Measurements from ENCODE around the gene GP5. TPM values are rescaled to one million over a fixed set of nuclear protein-coding genes. Genes with fewer than 3 reads are reported as not detected.

Gene GP5, protein sequence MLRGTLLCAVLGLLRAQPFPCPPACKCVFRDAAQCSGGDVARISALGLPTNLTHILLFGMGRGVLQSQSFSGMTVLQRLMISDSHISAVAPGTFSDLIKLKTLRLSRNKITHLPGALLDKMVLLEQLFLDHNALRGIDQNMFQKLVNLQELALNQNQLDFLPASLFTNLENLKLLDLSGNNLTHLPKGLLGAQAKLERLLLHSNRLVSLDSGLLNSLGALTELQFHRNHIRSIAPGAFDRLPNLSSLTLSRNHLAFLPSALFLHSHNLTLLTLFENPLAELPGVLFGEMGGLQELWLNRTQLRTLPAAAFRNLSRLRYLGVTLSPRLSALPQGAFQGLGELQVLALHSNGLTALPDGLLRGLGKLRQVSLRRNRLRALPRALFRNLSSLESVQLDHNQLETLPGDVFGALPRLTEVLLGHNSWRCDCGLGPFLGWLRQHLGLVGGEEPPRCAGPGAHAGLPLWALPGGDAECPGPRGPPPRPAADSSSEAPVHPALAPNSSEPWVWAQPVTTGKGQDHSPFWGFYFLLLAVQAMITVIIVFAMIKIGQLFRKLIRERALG
- polyA plus RNA-seq: under 1 TPM in 2 of 3 donors, not detected in 1; 0.20 to 0.37 TPM

DNA sequence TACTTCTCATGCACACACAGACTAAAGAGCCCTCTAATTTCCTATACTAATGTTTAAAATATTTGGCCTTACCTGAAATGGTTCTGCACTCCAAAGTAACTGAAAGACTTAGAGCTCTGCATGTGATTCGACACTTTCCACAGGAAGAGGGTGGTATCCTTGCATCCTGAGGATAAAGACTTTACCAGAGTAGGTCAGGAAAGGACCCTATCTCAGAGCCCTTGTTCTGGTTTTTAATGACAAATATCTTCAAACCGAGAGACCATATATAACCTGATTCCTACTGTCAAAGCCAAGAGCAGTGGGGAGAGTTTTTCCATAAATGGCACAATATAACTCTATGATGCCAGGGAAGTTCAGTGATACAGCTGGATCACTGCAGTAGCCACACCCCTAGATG, at the start of gene GP5:
Gene GP5 (minus strand): TSS at position 101 of the 400 bp plus-strand sequence. CDS start 984 bp downstream, outside the sequence.
- Mint-ChIP-seq H3K36me3 (no peaks in the 10 kb centered on the region), H3K4me3 (peak within 1 kb of the TSS; percentile 69 to 85 (median 79)), H3K27me3 (ENCODE audit: low read depth in 3 of 3) (peaks cover 0 to 17% (median 10%) of the 10 kb centered on the region in 3 donors), H3K4me1 (peaks cover 36 to 41% of the 10 kb centered on the region in 2 donors), H3K27ac (peak within 1 kb of the TSS in 1 of 6 donors; percentile 16), H3K9me3 (peaks cover 0 to 2% (median 0%) of the 10 kb centered on the region in 6 donors)
- DNase-seq: no peak

DNA sequence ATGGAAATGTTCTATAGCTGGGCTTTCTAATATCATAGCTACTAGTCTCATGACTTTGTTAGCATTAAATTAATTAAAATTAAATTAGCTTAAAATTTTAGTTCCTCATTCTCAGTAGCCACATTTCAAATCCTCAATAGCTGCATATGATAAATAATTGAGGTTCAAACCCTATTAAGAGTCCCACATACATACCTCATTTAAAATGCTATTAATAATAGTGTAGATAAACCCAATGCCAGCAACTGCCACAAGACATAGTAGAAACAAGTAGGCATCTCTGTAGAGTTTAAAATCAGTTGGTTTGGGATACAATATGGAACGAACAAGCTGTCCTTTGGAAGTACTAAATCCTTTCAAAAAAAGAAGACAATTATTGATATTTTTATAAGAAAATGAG, 48.6 kb upstream of the GP5 start:
- Mint-ChIP-seq H3K27me3 (ENCODE audit: low read depth in 3 of 3) (peaks cover 0 to 3% (median 0%) of the 10 kb centered on the region in 3 donors), H3K36me3 (peaks cover 33 to 61% (median 35%) of the 10 kb centered on the region in 3 donors), H3K27ac (peak overlapping the region in 1 of 6 donors; percentile 43), H3K9me3 (no peaks in the 10 kb centered on the region), H3K4me1 (peaks cover 2 to 5% of the 10 kb centered on the region in 2 donors), H3K4me3 (no peak overlapping the region)
- no peak for DNase-seq

DNA sequence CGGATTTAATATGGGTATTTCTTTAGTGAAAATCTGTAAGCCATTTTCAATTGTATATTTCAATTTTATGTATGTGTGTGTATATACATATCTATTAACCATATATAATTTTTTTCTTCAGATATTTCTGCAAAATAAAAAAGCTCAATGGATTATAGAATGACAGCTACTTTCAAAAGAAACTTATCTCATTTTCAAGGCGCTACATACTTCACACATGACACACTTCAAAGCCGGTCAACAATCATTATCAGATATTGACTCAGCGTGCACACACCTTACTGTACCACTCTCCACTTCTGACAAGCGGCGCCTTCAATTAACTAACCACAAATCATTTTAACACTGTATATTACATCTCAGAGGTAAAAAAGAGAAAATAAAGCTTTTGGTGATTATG, 48.1 kb upstream of the GP5 start:
- Mint-ChIP-seq H3K4me3 (no peak overlapping the region), H3K27me3 (ENCODE audit: low read depth in 3 of 3) (peaks cover 0 to 3% (median 0%) of the 10 kb centered on the region in 3 donors), H3K9me3 (no peaks in the 10 kb centered on the region), H3K36me3 (peaks cover 31 to 63% (median 32%) of the 10 kb centered on the region in 3 donors), H3K4me1 (peaks cover 2 to 5% of the 10 kb centered on the region in 2 donors), H3K27ac (peak overlapping the region in 1 of 6 donors; percentile 43)
- no peak for DNase-seq

DNA sequence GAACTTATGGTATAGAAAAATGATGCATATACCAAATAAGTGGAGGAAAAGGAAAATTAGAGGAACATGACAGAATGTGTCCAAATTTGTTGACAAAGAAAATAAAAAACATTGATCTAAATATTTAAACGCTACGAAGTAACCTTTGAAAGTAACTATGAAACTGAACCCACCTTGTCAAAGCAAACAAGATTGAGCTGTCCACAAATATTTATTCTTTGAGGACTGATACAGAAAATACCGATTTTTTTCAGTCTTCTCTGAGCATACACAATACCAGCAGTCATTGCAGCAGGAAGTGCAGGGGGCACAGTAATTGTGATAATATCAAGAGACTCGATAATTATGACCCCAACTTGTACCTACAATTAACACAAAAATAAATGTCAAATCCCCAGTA, 47.7 kb upstream of the GP5 start:
- H3K4me1 Mint-ChIP-seq: peaks cover 2 to 5% of the 10 kb centered on the region in 2 donors
- no peak overlapping the region for H3K4me3 Mint-ChIP-seq
- DNase-seq: no peak
- H3K27ac Mint-ChIP-seq: no peak overlapping the region
- H3K9me3 Mint-ChIP-seq: no peaks in the 10 kb centered on the region
- peaks cover 29 to 64% (median 33%) of the 10 kb centered on the region in 3 donors for H3K36me3 Mint-ChIP-seq
- peaks cover 0 to 3% (median 0%) of the 10 kb centered on the region in 3 donors for H3K27me3 Mint-ChIP-seq (ENCODE audit: low read depth in 3 of 3)

DNA sequence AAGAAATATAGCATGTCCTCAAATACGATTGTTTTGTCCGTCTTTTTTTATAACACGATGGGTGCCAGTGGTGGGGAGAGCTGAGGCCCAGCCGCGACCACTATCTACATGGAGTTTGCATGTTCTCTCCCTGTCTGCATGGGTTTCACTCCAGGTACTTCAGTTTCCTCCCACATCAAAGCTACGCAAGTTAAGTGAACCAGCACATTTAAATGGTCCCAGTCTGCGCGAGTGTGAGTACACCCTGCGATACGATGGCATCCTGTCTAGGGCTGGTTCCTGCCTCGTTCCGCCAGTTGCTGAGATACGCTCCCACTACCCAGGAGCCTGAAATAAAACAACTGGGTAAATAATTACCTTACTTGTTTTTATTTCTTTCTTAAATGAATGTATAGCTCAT, 47.1 kb upstream of the GP5 start:
- no peak for DNase-seq
- H3K27me3 Mint-ChIP-seq (ENCODE audit: low read depth in 3 of 3): peaks cover 0 to 3% (median 0%) of the 10 kb centered on the region in 3 donors
- H3K27ac Mint-ChIP-seq: no peak overlapping the region
- no peak overlapping the region for H3K4me3 Mint-ChIP-seq
- H3K9me3 Mint-ChIP-seq: no peaks in the 10 kb centered on the region
- H3K36me3 Mint-ChIP-seq: peaks cover 26 to 64% (median 31%) of the 10 kb centered on the region in 3 donors
- H3K4me1 Mint-ChIP-seq: peaks cover 2 to 5% of the 10 kb centered on the region in 2 donors

DNA sequence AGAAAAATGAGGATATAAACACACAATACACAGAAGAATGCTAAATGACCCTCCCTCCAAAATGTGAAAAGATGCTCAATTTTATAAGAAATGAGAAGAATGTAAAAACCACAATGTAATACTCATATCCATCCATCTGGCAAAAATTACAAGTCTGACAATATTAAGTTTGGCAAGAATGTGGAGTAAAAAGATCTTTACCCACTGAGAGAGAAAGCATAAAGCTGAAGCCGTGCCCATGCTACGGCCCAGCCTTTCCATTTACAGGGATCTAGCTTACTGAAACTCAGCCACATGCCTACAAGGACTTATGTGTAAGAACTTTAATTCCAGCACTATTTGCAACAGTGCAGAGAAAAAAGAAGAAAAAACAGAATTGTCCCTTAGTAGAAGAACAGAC, 44.8 kb upstream of the GP5 start:
- Mint-ChIP-seq H3K9me3 (no peaks in the 10 kb centered on the region), H3K27me3 (ENCODE audit: low read depth in 3 of 3) (no peaks in the 10 kb centered on the region), H3K27ac (no peak overlapping the region), H3K36me3 (peaks cover 20 to 62% (median 26%) of the 10 kb centered on the region in 3 donors), H3K4me3 (no peak overlapping the region), H3K4me1 (peaks cover 7 to 15% of the 10 kb centered on the region in 2 donors)
- DNase-seq: no peak

DNA sequence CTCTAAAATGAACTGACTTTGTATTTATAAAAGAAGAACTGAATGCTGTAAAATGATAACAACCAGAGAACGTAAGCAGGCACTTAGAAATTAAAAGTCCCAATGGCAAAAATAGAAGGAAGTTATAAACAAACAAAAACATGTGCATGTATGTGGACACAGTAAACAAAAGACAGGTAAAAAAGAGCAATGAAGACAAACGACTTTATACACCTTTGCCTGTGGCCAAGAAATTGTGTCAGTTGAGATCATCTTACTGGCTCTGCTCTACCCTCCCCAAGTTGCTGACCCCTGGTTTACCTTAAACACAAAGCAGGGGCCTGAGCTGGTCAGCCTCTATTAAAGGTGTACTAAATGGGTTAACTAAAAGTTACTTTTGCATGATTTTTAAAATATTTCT, 41.7 kb upstream of the GP5 start:
- H3K9me3 Mint-ChIP-seq: no peaks in the 10 kb centered on the region
- peaks cover 15 to 29% of the 10 kb centered on the region in 2 donors for H3K4me1 Mint-ChIP-seq
- H3K4me3 Mint-ChIP-seq: no peak overlapping the region
- H3K27ac Mint-ChIP-seq: peak overlapping the region in 1 of 6 donors; percentile 33
- no peaks in the 10 kb centered on the region for H3K27me3 Mint-ChIP-seq (ENCODE audit: low read depth in 3 of 3)
- peaks cover 29 to 53% (median 37%) of the 10 kb centered on the region in 3 donors for H3K36me3 Mint-ChIP-seq
- no peak for DNase-seq

DNA sequence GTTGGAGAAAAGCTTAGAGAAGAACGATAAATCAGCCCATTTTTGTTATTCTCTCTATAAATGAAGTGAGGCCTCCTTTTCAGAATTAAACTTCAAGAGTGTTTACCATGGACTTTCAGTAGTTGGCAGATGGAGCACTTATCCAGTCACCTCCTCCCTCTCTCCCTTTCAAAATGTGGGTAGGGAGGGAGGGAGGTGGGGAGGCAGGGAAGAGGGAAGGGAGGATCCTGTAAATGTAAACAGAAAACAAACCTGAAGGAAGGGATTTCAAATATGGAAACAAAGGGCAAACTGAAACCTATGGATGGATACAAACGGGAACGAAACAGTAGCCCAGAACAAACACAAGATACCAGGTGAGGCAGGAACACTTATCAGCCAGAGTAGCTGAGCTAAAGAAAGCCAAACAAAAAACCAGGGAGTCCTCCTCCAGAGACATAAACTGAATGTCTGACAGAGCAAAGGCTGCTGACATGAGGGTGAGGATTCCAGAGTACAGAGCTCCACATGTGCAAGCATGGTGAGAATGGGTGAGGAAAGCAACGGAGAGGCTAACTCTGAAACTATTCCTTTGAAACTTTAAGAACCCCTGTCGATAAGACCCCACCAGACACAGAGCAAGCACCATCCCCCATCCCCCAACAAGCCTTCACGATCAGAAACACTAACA, 41.0 kb upstream of the GP5 start:
- Mint-ChIP-seq H3K27ac (peak overlapping the region in 4 of 6 donors; percentile 1 to 34 (median 19)), H3K4me3 (no peak overlapping the region), H3K36me3 (peaks cover 34 to 55% (median 40%) of the 10 kb centered on the region in 3 donors), H3K27me3 (ENCODE audit: low read depth in 3 of 3) (no peaks in the 10 kb centered on the region), H3K9me3 (no peaks in the 10 kb centered on the region), H3K4me1 (peaks cover 15 to 29% of the 10 kb centered on the region in 2 donors)
- DNase-seq: no peak

DNA sequence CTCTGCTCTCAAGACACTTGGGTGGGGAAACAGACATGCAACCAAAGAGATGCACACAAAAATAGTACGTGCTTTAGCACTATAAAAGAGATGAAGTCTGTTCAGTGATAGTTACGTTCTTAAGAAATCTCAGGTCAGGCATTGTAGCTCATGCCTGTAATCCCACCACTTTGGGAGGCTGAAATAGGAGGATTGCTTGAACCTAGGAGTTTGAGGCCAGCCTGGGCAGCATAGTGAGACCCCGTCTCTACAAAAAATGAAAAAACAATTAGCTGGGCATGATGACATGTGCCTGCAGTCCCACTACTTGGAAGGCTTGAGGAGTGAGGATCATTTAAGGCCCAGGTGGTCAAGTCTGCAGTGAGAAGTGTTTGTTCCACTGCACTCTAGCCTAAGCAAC, 35.4 kb upstream of the GP5 start:
- Mint-ChIP-seq H3K36me3 (peaks cover 19 to 56% (median 36%) of the 10 kb centered on the region in 3 donors), H3K9me3 (no peaks in the 10 kb centered on the region), H3K4me3 (no peak overlapping the region), H3K27ac (no peak overlapping the region), H3K27me3 (ENCODE audit: low read depth in 3 of 3) (no peaks in the 10 kb centered on the region), H3K4me1 (peaks cover 15 to 25% of the 10 kb centered on the region in 2 donors)
- no peak for DNase-seq

DNA sequence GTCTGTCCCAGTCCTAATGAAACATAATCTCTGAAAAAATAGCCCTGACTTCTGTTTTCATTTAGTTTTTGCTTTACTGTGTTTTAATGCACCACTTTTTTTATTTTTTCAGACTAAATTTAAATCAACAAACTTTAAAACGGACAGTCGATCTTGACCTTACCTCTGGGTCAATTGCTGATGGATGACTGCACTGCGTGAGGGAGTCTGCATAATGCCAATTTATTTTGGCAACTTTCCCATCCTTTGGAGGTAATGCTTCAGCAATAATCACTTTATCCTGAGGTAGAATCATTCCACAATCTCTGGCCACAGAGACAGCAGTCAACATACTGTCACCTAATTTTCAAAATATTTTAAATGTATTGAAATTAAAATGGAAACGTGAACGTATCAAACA, 32.5 kb upstream of the GP5 start:
- DNase-seq: no peak
- Mint-ChIP-seq H3K36me3 (peaks cover 32 to 68% (median 39%) of the 10 kb centered on the region in 3 donors), H3K4me3 (no peak overlapping the region), H3K27me3 (ENCODE audit: low read depth in 3 of 3) (no peaks in the 10 kb centered on the region), H3K27ac (no peak overlapping the region), H3K4me1 (peaks cover 0 to 5% of the 10 kb centered on the region in 2 donors), H3K9me3 (no peaks in the 10 kb centered on the region)

DNA sequence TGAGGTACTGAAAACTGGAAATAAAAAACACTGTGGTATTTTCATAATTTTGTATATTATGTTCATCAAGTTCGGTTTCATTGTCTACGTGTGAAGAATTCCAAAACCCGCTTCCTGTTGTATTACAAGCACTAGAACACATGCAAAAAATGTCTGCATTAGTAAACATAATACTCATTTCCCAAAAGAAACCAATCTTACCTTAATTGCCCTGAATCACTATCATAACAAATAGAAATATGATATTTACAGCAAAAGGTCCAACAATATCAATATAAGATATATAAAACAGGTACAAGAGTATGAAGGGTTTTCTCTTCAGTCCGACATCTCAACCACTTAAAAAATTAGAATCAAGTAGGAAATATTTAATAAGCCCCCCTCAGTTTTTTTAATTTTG, 26.3 kb upstream of the GP5 start:
- no peaks in the 10 kb centered on the region for H3K4me1 Mint-ChIP-seq
- peaks cover 27 to 45% (median 37%) of the 10 kb centered on the region in 3 donors for H3K36me3 Mint-ChIP-seq
- H3K9me3 Mint-ChIP-seq: no peaks in the 10 kb centered on the region
- no peak overlapping the region for H3K27ac Mint-ChIP-seq
- DNase-seq: no peak
- H3K4me3 Mint-ChIP-seq: no peak overlapping the region
- peaks cover 0 to 2% (median 2%) of the 10 kb centered on the region in 3 donors for H3K27me3 Mint-ChIP-seq (ENCODE audit: low read depth in 3 of 3)

DNA sequence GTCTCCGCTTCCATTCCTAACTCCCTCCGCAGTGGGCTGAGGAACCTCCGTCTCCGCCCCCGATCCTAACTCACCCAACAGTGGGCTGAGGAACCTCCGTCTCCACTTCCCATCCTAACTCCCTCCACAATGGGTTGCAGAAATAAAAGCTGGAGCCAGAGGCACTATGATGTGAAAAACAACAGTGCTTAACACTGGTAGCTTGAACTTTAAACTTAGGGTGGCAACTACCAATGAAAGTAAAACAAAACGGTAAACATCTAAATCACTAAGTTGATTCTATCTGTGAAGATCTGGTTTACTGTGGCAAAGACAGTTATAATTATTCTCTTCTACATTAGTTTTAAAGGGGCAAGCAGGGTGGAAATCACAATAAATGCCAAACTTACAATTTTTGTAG, 25.9 kb upstream of the GP5 start:
- DNase-seq: no peak
- H3K4me3 Mint-ChIP-seq: no peak overlapping the region
- no peaks in the 10 kb centered on the region for H3K4me1 Mint-ChIP-seq
- H3K27me3 Mint-ChIP-seq (ENCODE audit: low read depth in 3 of 3): peaks cover 0 to 2% (median 2%) of the 10 kb centered on the region in 3 donors
- peaks cover 27 to 40% (median 37%) of the 10 kb centered on the region in 3 donors for H3K36me3 Mint-ChIP-seq
- no peak overlapping the region for H3K27ac Mint-ChIP-seq
- no peaks in the 10 kb centered on the region for H3K9me3 Mint-ChIP-seq

DNA sequence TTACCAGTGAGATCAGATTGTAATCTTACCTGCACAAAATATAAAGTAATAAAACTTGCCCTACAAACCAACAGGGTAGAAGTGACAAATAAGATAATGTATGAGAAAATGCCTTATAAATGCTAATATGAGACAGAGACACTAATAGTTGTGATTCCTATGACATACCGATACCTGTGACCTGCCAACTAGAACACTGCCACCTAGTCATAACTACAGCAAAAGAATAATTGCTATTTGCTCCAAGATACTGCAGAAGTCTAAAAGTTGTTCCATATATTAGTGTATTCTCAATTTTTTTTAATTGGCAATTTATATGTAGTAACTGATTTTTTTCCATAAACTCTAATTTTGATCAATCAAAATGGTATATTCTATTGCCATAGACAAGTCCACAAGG, 25.3 kb upstream of the GP5 start:
- Mint-ChIP-seq H3K36me3 (peaks cover 24 to 36% (median 35%) of the 10 kb centered on the region in 3 donors), H3K27me3 (ENCODE audit: low read depth in 3 of 3) (peaks cover 0 to 2% (median 2%) of the 10 kb centered on the region in 3 donors), H3K4me1 (no peaks in the 10 kb centered on the region), H3K27ac (no peak overlapping the region), H3K4me3 (no peak overlapping the region), H3K9me3 (no peaks in the 10 kb centered on the region)
- no peak for DNase-seq

DNA sequence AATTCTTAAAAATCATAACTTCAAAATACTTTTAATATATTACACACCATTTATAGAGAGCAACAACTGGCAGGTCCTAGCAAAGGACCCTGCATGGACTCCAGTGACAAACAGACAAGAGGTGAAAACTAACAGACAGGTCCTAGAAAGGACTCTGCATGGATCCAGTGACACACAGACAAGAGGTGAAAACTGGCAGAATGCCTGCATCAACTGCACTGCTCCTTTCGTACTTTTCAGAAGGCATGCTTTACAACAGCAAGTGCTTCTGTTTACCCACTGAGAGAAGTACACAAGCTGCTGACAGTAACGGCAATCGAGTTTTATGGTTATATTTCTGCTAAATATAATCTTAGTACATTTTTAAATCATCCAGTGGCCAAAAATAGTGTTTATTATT, 24.3 kb upstream of the GP5 start:
- Mint-ChIP-seq H3K36me3 (peaks cover 29 to 37% (median 36%) of the 10 kb centered on the region in 3 donors), H3K4me3 (no peak overlapping the region), H3K27ac (no peak overlapping the region), H3K4me1 (no peaks in the 10 kb centered on the region), H3K27me3 (ENCODE audit: low read depth in 3 of 3) (peaks cover 0 to 2% (median 2%) of the 10 kb centered on the region in 3 donors), H3K9me3 (no peaks in the 10 kb centered on the region)
- no peak for DNase-seq
